Measurements from ENCODE around the gene ICE2.

Gene ICE2

GRCh38 chr15:60507596-60508424 lies 28.9 kb upstream of the ICE2 start:
- DNase-seq (ENCODE audit: low read depth in 2 of 3, low spot score in 1 of 3) = peak; percentile 19 to 50 (median 31)

GRCh38 chr15:60496853-60497252 lies 17.9 kb upstream of the ICE2 start:
- DNase-seq (ENCODE audit: low read depth in 2 of 3, low spot score in 1 of 3) = no peak

GRCh38 chr15:60494108-60494507 lies 15.2 kb upstream of the ICE2 start:
- no peak for DNase-seq (ENCODE audit: low read depth in 2 of 3, low spot score in 1 of 3)

GRCh38 chr15:60493166-60493565 lies 14.2 kb upstream of the ICE2 start:
- no peak for DNase-seq (ENCODE audit: low read depth in 2 of 3, low spot score in 1 of 3)

- DNase-seq (ENCODE audit: low read depth in 2 of 3, low spot score in 1 of 3) = no peak
Measured at GRCh38 chr15:60486742-60487141, 7.8 kb upstream of the ICE2 start.

GRCh38 chr15:60485365-60486055 lies 6.6 kb upstream of the ICE2 start:
- DNase-seq (ENCODE audit: low read depth in 2 of 3, low spot score in 1 of 3) = no peak

- no peak for DNase-seq (ENCODE audit: low read depth in 2 of 3, low spot score in 1 of 3)
Measured at GRCh38 chr15:60483042-60483441, 4.1 kb upstream of the ICE2 start.

- DNase-seq (ENCODE audit: low read depth in 2 of 3, low spot score in 1 of 3) = no peak
Measured at GRCh38 chr15:60480888-60481287, 1.9 kb upstream of the ICE2 start.

GRCh38 chr15:60480149-60480548 lies 1.2 kb upstream of the ICE2 start:
- DNase-seq (ENCODE audit: low read depth in 2 of 3, low spot score in 1 of 3) = no peak

- DNase-seq (ENCODE audit: low read depth in 2 of 3, low spot score in 1 of 3) = no peak
Measured at GRCh38 chr15:60479361-60480110, 594 bp upstream of the ICE2 start.

GRCh38 chr15:60477916-60478565 lies 901 bp downstream of the ICE2 start:
- no peak for DNase-seq (ENCODE audit: low read depth in 2 of 3, low spot score in 1 of 3)

- no peak for DNase-seq (ENCODE audit: low read depth in 2 of 3, low spot score in 1 of 3)
Measured at GRCh38 chr15:60477164-60477563, 1.8 kb downstream of the ICE2 start.

GRCh38 chr15:60476713-60477112 lies 2.2 kb downstream of the ICE2 start:
- DNase-seq (ENCODE audit: low read depth in 2 of 3, low spot score in 1 of 3) = no peak

- no peak for DNase-seq (ENCODE audit: low read depth in 2 of 3, low spot score in 1 of 3)
Measured at GRCh38 chr15:60473135-60473534, 5.8 kb downstream of the ICE2 start.

- no peak for DNase-seq (ENCODE audit: low read depth in 2 of 3, low spot score in 1 of 3)
Measured at GRCh38 chr15:60471314-60471713, 7.6 kb downstream of the ICE2 start.

GRCh38 chr15:60469893-60470641 lies 8.9 kb downstream of the ICE2 start:
- no peak for DNase-seq (ENCODE audit: low read depth in 2 of 3, low spot score in 1 of 3)

GRCh38 chr15:60464836-60465630 lies 13.9 kb downstream of the ICE2 start:
- no peak for DNase-seq (ENCODE audit: low read depth in 2 of 3, low spot score in 1 of 3)

- DNase-seq (ENCODE audit: low read depth in 2 of 3, low spot score in 1 of 3) = no peak
Measured at GRCh38 chr15:60462027-60462426, 16.9 kb downstream of the ICE2 start.

GRCh38 chr15:60460931-60461330 lies 18.0 kb downstream of the ICE2 start:
- no peak for DNase-seq (ENCODE audit: low read depth in 2 of 3, low spot score in 1 of 3)

- DNase-seq (ENCODE audit: low read depth in 2 of 3, low spot score in 1 of 3) = no peak
Measured at GRCh38 chr15:60458721-60459120, 20.2 kb downstream of the ICE2 start.
